Measurements from ENCODE around the gene OASL.
"Not testable (repeated sequence)": the region's sequence is repeated elsewhere in the genome, so short reads cannot be mapped to it uniquely, and the experiment has no call there.

OASL gene, protein sequence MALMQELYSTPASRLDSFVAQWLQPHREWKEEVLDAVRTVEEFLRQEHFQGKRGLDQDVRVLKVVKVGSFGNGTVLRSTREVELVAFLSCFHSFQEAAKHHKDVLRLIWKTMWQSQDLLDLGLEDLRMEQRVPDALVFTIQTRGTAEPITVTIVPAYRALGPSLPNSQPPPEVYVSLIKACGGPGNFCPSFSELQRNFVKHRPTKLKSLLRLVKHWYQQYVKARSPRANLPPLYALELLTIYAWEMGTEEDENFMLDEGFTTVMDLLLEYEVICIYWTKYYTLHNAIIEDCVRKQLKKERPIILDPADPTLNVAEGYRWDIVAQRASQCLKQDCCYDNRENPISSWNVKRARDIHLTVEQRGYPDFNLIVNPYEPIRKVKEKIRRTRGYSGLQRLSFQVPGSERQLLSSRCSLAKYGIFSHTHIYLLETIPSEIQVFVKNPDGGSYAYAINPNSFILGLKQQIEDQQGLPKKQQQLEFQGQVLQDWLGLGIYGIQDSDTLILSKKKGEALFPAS

DNA sequence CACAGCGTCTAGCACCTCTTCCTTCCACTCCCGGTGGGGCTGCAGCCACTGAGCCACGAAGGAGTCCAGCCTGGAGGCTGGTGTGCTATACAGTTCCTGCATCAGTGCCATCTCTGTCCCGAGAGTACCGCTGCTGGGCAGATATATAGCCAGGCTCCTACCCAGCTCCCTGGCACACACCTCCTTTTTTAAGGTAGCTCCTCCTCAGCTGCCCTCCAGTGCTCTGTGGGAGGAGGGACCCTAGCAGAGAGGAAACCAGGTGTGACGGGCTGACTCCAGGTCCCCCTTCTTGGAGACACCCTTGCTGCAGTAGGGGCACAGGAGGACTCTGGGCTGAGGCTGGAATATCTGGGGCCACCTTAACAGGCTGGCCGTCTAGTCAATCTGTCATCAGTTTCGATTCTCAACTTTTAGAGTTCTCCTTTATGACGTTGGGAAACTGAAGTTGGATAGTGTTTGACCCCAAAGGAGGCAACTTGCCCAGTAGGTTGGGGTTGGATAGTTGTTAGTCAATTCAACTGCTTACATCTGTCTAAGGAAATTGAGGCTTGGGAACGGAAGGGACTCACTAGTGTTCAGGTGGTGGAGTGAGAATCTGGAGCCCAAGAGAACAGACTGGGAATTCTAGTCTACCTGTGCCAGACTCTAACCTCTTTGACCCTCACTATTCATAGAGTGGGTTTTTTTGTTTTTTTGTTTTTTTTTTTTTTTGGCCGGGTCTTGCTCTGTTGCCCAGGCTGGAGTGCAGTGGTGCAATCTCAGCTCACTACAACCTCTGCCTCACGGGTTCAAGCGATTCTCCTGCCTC is at the start of gene OASL:
TSS of gene OASL (minus strand) at position 386 of the 808 bp plus-strand sequence. CDS start at position 111, 275 bp downstream.
- no peak for DNase-seq

DNA sequence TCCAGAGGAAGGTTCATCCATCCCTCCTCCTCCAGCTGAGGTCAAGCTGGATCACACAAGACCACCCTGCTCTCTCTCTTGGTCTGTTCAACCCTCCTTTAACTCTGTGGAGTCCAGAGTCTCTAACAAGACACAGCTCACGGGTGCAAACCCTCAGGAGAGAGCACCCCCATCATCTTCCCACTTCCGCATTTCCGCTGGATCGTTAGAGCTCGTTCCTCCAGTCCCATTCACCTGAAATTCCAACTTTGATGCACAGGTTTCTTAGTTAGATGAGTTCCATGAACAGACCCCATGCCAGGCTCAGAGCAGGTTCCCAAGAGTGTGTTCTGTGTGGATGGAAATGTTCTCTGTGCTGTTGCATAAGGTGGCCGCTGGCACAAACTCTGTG is 49.1 kb upstream of the OASL start:
- no peak for DNase-seq

DNA sequence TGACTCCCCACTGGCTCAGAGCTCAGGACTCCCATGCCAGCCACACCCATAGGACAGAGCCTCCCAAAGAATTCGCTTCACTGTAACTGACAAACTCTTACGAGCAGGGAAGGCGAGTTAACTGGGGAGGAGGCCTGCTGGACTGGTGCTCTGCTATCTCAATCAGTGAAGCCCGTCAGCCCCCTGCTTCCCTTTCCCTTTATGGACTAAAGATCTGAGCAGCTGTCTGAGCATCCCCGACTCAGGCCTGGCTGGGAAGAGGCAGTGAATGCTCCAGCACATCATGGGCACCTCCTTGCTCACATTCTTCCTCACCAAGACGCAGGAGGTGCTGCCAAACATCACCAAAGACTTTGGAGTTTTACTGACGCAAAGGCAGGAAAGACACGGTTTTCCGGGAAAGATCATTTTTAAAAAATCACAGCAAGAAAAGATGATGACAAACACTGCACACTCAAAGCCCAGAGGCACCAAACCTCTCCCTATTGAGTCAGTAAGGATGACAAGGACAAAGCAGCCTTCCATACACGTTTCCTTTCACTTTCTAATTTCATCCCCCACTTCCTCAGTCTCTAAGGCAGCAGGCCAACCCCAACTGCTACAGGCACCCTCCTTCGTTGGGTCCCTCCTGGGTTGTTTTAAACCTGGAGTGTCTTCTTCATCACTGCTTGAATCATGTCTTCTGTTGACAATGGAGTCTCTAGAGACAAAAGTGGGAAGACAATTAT is 48.6 kb upstream of the OASL start:
- no peak for DNase-seq

DNA sequence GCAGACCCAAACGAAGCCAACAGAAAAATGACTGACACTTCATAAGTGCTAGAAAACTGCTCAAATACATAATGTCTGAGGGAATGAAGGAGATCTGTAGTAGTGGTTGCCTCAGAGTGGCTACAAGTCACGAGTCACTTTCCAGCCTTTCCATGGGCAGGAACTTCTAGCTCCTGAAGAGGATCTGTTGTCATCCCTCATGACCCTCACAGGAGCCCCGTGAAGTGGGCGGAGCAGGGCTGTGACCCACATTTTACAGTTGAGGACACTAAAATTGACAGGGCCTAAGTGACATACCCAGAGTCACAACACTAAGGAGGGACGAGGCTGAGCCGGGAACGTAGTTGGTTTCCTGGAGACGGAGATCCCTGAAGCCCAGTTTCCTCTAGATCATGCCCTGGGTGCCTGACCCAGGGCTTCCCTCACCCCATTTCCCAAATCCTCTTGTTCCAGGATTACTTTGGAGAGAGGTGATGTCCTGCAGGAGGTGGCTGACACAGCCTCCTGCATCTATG is 47.8 kb upstream of the OASL start:
- DNase-seq = no peak

DNA sequence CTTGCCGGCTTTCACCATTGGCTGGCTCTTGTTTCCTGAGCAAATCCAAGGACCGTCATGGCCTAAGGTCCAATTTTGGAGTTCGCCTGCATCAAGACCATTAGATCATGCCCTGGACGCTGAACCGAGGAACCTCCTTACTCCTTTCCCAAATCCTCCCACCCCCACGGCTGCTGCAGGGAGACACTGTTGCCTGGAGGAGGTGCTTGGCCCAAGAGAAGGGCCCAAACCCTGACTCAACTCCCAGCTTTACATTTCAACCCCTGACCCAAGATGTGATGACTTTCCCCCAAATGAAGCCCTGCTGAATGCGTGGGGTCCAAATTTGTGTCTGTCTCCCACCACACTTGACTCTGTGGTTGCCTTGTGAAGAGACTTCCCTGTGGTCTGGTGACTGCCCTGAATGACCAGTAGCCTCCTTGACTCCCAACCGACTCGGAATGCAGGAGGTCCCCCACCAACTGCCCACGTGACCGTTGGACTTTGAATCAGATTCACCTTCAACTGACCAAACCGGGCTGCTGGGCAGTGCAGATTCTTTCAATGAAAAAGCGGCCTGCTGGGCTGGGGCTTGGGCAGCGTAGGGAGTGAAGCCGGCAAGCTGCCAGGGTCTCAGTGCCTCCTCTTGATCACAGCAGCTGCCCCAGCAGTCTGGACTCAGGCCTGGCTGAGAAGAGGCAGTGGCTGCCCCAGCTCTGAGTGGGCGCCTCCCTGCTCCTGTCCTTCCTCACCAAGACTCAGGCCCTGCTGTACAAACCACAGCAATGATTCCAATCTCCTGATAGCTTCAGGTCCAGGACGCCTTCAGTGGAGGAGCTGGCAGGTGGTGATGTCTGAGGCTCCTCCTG is 46.7 kb upstream of the OASL start:
- DNase-seq = no peak

DNA sequence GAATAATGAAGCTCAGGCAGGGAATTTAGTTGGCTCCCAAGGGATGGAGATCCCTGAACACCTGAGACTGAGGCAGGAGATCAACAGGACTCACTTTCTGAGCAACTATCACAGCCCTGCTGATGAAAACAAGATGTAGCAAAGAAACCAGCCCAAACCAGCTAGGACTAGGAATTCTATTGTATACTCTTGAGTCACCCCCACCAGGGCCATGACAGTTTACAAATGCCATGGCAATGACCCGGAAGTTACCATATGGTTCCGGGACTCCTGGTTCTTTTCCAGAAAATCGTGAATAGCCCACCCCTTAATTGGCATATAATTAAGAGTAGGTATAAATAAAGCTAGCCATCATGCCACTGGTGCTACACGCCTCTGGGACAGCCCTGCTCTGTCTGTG is 46.0 kb upstream of the OASL start:
- DNase-seq = no peak

DNA sequence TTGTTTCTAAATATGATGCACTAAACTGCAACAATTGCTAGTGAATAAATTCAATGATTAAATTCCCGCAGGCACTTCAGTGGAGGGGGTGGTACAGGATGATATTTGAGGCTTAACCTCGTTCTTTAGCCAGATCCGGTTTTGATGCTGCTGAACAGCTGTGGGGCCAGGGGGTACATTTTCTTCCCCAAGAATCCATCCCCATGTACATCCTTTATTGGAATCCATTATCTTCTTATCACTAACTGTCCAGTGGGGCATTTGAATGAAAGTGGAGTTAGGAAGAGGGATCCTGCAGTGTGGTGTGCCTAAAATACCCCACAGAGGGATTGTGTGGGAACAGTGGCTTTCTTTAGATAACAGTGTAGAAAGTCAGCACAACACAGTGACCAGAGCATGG is 45.2 kb upstream of the OASL start:
- DNase-seq = no peak

DNA sequence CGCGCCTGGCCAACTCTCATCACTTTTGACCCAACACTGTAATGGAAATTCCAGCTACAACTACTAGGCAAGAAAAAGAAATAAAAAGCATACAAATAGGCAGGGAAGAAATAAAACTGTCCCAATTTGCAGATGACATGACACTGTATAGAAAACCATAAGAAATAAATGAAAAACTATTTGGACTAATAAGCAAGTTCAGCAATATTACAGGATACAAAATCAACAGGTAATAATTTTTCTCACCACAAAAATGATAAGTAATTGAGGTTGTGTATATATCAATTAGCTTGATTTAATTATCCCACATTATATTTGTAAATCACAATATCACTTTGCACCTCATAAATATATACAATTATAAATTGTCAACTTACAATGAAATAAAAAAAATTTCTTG is 41.9 kb upstream of the OASL start:
- DNase-seq = no peak

DNA sequence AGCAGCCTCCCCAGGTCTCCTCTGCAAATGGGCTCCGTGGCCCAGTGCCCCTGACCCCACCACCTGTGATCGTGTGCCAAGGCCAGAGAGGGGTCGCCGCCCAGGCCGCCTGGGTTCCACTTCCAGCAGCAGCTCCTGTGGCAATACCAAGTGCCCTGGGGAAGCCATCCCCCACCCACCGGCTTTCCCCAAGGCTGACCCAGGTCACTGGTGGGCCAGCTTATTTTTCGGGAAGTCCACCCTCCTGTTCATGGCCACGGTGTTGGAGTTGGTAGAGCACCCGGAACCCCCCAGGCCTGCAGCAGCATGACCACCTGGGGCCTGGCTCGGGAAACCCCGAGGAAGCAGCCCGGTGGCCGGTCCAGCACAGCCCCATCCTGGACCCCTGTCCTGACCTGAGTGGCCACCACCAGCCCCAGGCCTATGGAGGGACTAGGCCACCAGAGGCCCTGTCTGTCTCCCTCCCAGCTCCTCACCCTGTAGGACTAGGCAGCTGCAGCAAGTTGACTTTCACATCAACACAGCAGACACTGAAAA is 40.8 kb upstream of the OASL start:
- no peak for DNase-seq

DNA sequence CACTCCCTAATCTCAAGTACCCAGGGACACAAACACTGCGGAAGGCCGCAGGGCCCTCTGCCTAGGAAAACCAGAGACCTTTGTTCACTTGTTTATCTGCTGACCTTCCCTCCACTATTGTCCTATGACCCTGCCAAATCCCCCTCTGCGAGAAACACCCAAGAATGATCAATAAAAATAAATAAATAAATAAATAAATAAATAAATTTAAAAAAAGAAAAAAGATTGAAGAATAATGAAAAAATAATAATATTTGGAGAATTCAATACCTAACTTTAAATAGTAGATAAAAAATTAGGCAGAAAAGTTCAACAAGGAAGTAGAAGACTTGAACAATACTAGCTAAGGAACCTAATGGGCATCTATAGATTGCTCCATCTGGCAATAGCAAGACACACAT is 38.4 kb upstream of the OASL start:
- DNase-seq = not testable (repeated sequence)

DNA sequence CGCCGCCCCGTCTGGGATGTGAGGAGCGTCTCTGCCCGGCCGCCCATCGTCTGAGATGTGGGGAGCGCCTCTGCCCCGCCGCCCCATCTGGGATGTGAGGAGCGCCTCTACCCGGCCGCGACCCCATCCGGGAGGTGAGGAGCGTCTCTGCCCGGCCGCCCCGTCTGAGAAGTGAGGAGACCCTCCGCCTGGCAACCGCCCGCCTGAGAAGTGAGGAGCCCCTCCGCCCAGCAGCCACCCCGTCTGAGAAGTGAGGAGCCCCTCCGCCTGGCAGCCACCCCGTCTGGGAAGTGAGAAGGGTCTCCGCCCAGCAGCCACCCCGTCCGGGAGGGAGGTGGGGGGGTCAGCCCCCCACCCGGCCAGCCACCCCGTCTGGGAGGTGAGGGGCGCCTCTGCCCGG is 36.9 kb upstream of the OASL start:
- DNase-seq = not testable (repeated sequence)

DNA sequence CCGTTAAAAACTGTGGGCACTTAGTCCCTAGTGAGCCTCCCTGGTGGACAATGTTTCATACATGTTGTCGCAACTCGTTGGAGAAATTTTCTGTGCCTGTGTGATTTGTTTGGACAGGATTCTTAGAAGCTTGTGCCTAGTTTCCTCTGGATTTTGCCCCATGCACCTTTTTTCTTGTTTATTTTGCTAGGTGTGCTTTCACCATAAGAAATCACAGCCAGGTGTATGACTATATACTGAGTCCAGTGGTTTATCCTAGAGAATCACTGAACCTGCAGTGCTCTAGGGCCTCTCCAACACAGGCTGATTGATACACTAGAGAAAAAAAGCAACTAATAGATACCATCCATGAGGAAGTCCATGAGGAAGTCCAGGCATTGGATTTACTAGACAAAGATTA is 33.1 kb upstream of the OASL start:
- no peak for DNase-seq

DNA sequence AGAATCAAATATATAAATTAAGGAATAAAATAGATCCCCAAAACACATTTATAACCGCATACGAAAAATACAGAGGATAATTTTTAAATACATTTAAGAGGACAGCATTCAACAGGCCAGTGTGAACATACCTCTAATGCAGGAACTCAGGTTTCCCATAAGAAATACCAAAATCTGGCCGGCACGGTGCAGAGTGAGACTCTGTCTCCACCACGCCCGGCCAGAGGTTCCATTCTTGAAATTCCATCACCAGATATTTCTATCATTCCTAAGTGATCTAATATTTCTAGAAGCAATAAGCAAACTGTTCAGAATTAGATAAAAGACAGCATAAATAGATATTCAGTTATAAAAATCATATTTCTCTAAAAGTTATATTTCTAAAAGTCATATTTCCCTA is 30.2 kb upstream of the OASL start:
- DNase-seq = no peak

DNA sequence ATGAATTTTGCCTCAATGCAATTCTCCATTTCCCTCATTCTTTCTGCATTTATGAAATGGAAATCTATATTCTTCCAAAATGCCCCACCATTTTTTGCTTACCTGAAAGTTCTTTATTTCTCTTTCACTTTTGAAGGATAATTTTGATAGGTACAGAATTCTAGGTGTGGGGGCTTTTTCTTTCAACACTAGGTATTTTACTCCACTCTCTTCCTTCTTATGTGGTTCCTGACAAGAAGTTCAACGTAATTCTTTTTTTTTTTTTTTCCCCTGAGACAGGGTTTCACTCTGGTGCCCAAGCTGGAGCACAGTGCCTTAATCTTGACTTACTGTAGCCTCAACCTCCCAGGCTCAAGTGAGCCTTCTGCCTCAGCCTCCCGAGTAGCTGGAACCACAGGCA is 26.3 kb upstream of the OASL start:
- no peak for DNase-seq

DNA sequence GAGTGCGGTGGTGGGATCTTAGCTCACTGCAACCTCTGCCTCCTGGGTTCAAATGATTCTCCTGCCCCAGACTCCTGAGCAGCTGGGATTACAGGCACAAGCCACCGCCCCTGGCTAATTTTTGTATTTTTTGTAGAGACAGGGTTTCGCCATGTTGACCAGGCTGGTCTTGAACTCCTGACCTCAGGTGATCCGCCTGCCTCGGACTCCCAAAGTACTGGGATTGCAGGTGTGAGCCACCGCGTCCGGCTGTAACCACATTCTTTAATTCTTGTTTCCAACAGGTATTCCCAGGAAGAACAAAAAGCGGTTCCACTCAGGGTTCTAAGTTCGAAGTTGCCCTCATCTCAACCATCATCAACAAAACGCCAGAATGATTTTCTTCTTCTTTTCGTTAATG is 25.5 kb upstream of the OASL start:
- not testable (repeated sequence) for DNase-seq

DNA sequence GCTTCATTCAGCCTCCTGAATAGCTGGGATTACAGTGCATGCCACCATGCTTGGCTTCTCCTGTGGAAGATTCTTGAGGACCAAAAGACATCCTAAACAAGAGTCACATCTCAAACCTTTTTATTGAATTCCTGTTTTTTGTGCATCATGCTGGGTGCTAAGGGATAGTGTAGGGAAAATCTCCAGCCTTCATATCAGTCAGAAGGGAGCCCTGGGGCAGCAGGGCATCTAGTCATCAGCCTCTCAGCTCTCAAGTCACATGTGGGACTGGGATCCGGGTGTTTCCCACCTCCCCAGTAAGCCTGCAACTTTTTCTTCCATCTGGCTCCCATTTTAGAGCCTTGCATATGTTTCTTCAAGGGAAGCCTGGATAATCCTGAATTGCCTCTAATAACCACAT is 25.1 kb upstream of the OASL start:
- DNase-seq = no peak

DNA sequence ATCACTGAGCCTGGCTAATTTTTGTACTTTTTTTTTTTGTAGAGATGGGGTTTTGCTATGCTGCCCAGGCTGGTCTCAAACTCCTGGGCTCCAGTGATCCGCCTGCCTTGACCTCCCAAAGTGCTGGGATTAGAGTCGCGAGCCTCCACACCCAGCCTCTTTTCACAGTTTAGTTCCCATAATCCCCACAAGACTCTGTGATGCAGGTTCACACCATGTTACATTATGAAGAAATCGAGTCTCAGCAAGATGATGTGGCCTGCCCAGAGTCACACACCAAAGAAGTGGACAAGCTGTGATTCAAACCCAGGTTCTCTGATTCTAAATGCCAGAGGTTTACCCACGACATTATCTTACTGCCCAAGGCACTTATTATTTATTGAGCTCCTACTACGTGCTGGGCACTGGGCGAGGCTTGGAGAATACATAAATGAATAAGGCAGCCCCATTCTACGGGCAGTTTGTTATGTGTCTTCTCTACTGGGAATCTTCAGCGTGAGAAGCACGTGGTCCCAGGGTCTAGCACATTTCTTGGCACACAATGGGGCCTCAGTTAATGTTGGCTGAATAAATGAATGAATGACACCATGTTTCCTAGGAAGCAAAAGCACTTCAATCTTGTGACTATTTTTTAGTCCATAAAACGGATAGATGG is 23.5 kb upstream of the OASL start:
- no peak for DNase-seq

DNA sequence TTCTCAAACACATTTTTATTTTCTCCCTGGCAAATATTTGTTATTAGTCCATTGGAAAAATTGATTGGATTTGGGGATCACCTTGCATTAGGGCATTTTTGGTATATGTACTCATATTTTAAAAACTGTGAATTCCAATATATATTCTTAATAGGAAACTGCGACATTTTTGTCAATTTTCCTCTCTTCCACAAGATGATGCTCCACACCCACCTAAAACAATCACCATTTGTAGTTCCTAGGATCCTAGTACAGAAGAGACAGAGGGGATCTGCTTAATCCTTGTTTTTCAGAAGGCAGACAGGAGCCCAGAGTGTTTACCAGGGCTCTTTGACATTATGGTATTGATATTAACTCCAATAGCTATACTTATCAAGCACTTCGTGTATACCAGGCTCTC is 22.8 kb upstream of the OASL start:
- no peak for DNase-seq

DNA sequence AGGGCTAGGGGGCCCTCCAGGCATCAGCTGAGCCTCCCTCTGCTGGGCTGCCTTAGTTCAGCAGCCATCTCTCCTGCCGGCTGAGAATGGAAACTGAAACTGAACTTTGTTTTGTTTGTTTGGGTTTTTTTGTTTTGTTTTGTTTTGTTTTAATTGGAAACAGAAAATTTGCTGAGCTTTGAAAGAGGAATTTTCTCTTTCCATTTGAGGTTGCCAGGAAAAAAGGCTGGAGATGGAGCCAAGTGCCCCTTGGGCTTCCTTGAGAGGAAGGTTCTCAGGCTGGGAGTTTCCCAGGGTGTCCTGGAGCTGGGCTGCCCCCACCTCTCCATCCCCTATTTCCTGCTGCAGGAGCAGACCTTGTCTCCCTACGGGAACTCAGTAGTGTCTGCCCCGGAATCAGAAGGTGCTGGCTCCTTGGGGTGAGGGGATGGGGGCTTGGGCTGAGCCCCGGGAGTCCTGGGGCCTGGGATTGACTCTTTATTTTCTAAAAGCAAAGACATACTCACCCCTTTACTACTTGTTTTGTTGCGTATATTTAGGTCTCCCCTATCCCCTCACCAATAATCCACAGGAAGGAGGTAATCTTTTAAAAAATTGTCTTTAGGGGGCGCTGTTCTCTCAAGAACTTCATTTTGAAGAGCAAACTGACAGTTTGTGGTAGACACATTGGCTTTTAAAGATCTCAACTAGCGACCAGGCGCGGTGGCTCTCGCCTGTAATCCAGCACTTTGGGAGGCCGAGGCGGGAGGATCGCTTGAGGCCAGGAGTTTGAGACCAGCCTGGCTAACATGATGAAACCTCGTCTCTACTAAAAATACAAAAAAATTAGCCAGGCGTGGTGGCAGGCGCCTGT is 21.3 kb upstream of the OASL start:
- DNase-seq = peak; percentile 14

Data from DMS153 (cell line).